ENCODE data around the gene SLC39A2. TPM values are rescaled to one million over a fixed set of nuclear protein-coding genes. Genes with fewer than 3 reads are reported as not detected.

SLC39A2 gene
- polyA plus RNA-seq, 1 donor (not counting 4 experiments of a cell fraction or from before 2014, with no cell fraction given): 0.94 TPM

- peak overlapping the region; percentile 94 for H3K4me2 ChIP-seq (ENCODE audit: control insufficient read depth, extremely low read depth, insufficient read depth, low read depth, low read length)
- H3K9me1 ChIP-seq (ENCODE audit: control insufficient read depth, extremely low read depth, insufficient read depth, low read length): no peaks in the 10 kb centered on the region
- no peaks in the 10 kb centered on the region for H3K36me3 ChIP-seq (ENCODE audit: control insufficient read depth in 2 of 2, extremely low read depth in 1 of 2, insufficient read depth in 2 of 2, low read length in 2 of 2)
- H3K4me1 ChIP-seq (ENCODE audit: control insufficient read depth, extremely low read depth, insufficient read depth, low read length): peaks cover 18% of the 10 kb centered on the region
- FAIRE-seq (no peak), DNase-seq (ENCODE audit: low read depth, low spot score) (no peak)
- H3K9ac ChIP-seq (ENCODE audit: control insufficient read depth, extremely low read depth, insufficient read depth, low read length): peak overlapping the region; percentile 75
- H2AFZ ChIP-seq (ENCODE audit: control insufficient read depth, low read length): peak overlapping the region; percentile 69
- TF ChIP-seq, protein P1, sequence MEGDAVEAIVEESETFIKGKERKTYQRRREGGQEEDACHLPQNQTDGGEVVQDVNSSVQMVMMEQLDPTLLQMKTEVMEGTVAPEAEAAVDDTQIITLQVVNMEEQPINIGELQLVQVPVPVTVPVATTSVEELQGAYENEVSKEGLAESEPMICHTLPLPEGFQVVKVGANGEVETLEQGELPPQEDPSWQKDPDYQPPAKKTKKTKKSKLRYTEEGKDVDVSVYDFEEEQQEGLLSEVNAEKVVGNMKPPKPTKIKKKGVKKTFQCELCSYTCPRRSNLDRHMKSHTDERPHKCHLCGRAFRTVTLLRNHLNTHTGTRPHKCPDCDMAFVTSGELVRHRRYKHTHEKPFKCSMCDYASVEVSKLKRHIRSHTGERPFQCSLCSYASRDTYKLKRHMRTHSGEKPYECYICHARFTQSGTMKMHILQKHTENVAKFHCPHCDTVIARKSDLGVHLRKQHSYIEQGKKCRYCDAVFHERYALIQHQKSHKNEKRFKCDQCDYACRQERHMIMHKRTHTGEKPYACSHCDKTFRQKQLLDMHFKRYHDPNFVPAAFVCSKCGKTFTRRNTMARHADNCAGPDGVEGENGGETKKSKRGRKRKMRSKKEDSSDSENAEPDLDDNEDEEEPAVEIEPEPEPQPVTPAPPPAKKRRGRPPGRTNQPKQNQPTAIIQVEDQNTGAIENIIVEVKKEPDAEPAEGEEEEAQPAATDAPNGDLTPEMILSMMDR (optimal IDR thresholded peaks at IDR 0.05 in 1 of 3, IDR thresholded peaks at IDR 0.05 in 1 of 3, conservative IDR thresholded peaks at IDR 0.05 in 1 of 3; ENCODE audit: extremely low read depth in 1 of 3, insufficient read depth in 2 of 3, low read length in 3 of 3): no peak
- TF ChIP-seq EZH2 (IDR thresholded peaks at IDR 0.05; ENCODE audit: low read length): no peak
- H3K9me3 ChIP-seq (ENCODE audit: control insufficient read depth, low read depth, low read length): no peaks in the 10 kb centered on the region
- no peaks in the 10 kb centered on the region for H4K20me1 ChIP-seq (ENCODE audit: control insufficient read depth, extremely low read depth, insufficient read depth, low read length)
- peak overlapping the region in 1 of 3 experiments; percentile 80 for H3K4me3 ChIP-seq (ENCODE audit: control insufficient read depth in 2 of 3, extremely low read depth in 1 of 3, insufficient read depth in 2 of 3, low read depth in 1 of 3, low read length in 3 of 3)
- no peaks in the 10 kb centered on the region for H3K79me2 ChIP-seq (ENCODE audit: control insufficient read depth, insufficient read depth, low read length)
- H3K27ac ChIP-seq (ENCODE audit: control insufficient read depth, insufficient read depth, low read length): no peak overlapping the region
- dilution Hi-C loops (cut with MboI; ENCODE audit: extremely low pct_ligation_motif_present, low sequenced_read_pairs): no loop called here
- H3K27me3 ChIP-seq (ENCODE audit: control insufficient read depth, extremely low read depth, insufficient read depth, low read length): no peaks in the 10 kb centered on the region
These were observed 27.4 kb upstream of the SLC39A2 start for GRCh38 chr14:20971705-20972021.

DNA sequence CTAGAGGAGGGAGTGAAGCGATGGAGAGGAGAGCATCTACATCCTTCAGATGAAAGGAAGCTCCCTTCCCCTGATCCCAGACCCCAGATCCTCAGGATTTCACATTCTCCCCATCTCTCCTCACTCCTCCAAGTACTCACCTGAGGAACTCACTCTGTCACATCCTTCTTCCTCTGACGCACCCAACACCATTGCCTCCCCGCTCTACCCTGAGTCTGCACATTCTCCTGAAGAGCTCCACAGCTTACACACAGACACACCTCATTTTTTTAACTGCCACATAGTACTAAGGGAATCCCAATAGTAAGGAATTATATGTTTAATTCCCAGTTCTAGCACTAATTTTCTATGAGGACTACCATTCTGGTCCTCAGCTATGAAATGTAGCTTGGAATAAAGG is 25.6 kb upstream of the SLC39A2 start:
- TF ChIP-seq, protein P1 (optimal IDR thresholded peaks at IDR 0.05 in 1 of 3, IDR thresholded peaks at IDR 0.05 in 1 of 3, conservative IDR thresholded peaks at IDR 0.05 in 1 of 3; ENCODE audit: extremely low read depth in 1 of 3, insufficient read depth in 2 of 3, low read length in 3 of 3): no peak
- TF ChIP-seq EZH2 (IDR thresholded peaks at IDR 0.05; ENCODE audit: low read length): no peak
- no peak for FAIRE-seq

More for the DNA sequence above, 25.6 kb upstream of the SLC39A2 start:
- Histone ChIP-seq H3K4me1 (ENCODE audit: control insufficient read depth, extremely low read depth, insufficient read depth, low read length) (peaks cover 18% of the 10 kb centered on the region), H3K79me2 (ENCODE audit: control insufficient read depth, insufficient read depth, low read length) (no peaks in the 10 kb centered on the region), H3K36me3 (ENCODE audit: control insufficient read depth in 2 of 2, extremely low read depth in 1 of 2, insufficient read depth in 2 of 2, low read length in 2 of 2) (no peaks in the 10 kb centered on the region), H4K20me1 (ENCODE audit: control insufficient read depth, extremely low read depth, insufficient read depth, low read length) (no peaks in the 10 kb centered on the region), H3K9me3 (ENCODE audit: control insufficient read depth, low read depth, low read length) (no peaks in the 10 kb centered on the region), H3K9ac (ENCODE audit: control insufficient read depth, extremely low read depth, insufficient read depth, low read length) (no peak overlapping the region), H2AFZ (ENCODE audit: control insufficient read depth, low read length) (peak overlapping the region; percentile 58), H3K9me1 (ENCODE audit: control insufficient read depth, extremely low read depth, insufficient read depth, low read length) (no peaks in the 10 kb centered on the region), H3K4me2 (ENCODE audit: control insufficient read depth, extremely low read depth, insufficient read depth, low read depth, low read length) (peak overlapping the region; percentile 22), H3K27me3 (ENCODE audit: control insufficient read depth, extremely low read depth, insufficient read depth, low read length) (no peaks in the 10 kb centered on the region), H3K4me3 (ENCODE audit: control insufficient read depth in 2 of 3, extremely low read depth in 1 of 3, insufficient read depth in 2 of 3, low read depth in 1 of 3, low read length in 3 of 3) (no peak overlapping the region), H3K27ac (ENCODE audit: control insufficient read depth, insufficient read depth, low read length) (no peak overlapping the region)
- no peak for DNase-seq (ENCODE audit: low read depth, low spot score)
- dilution Hi-C loops (cut with MboI; ENCODE audit: extremely low pct_ligation_motif_present, low sequenced_read_pairs): no loop called here

Data from keratinocyte (primary cell).